Loucy (cell line): ENCODE measurements around the gene ATP9A.

Experiments
- CTCF ChIP-seq: fragments of 200-600 bp; sonication (generic); conservative IDR thresholded peaks from 2 replicates; pipeline ENCODE4 v1.5.1; 2014; ENCODE audit warnings: mild to moderate bottlenecking, antibody characterized with exemption, low read length
- EZH2phosphoT487 ChIP-seq: fragments of 200-600 bp; IDR thresholded peaks from 2 replicates; pipeline ENCODE4 v1.6.1; 2018; ENCODE audit warnings: antibody characterized with exemption, mild to moderate bottlenecking, moderate library complexity, borderline replicate concordance

GRCh38 chr20:51636123-51636522 is 132.1 kb downstream of the ATP9A start:
- TF ChIP-seq CTCF: no peak
- TF ChIP-seq EZH2phosphoT487: no peak
